HFF-Myc (cell line): ENCODE measurements around the gene CD200.

Experiments used
- DNase-seq: peaks from one replicate; pipeline ENCODE4 v3.0.0-alpha.2; 2011; ENCODE audit warnings: low read depth; ENCODE audit errors: extremely low read depth
- H3K4me3 ChIP-seq: replicated peaks from 2 replicates; pipeline ENCODE4 v1.5.1; 2011; ENCODE audit warnings: low read depth, mild to moderate bottlenecking, control low read depth, low read length
- CTCF ChIP-seq: IDR thresholded peaks from 2 replicates; pipeline ENCODE4 v1.5.1; 2012; ENCODE audit warnings: mild to moderate bottlenecking, low read depth, low read length, control low read depth; ENCODE audit errors: missing control alignments

The CD200 gene

GRCh38 chr3:112411425-112411824 is 78.5 kb downstream of the CD200 start:
- DNase-seq, result no peak
- no peak overlapping the region for H3K4me3 ChIP-seq

More at GRCh38 chr3:112411425-112411824, 78.5 kb downstream of the CD200 start:
- no peak for TF ChIP-seq CTCF
